Thyroid gland (tissue), 4 donors: ENCODE data around the gene TSHB. TPM values are rescaled to one million over a fixed set of nuclear protein-coding genes. Genes with fewer than 3 reads are reported as not detected.
"Not testable (repeated sequence)": the region's sequence is repeated elsewhere in the genome, so short reads cannot be mapped to it uniquely, and the experiment has no call there.

Experiments used
- DNase-seq, 2 donors: peaks; one replicate each; pipeline ENCODE4 v3.0.0-alpha.2; 2019
- H3K27ac ChIP-seq, 3 donors: fragments of 200-600 bp; sonication (generic); 1 replicate in 2 of 3; 2 replicates in 1 of 3; pipeline ENCODE4 v1.5.1; 2016 to 2019; ENCODE audit warnings: mild to moderate bottlenecking in 1 of 3, moderate library complexity in 1 of 3
- H3K27me3 ChIP-seq: fragments of 200-600 bp; sonication (generic); one replicate; pipeline ENCODE4 v1.5.1; 2019
- H3K36me3 ChIP-seq, 2 donors: fragments of 200-600 bp; sonication (generic); one replicate each; pipeline ENCODE4 v1.5.1; 2016 to 2019
- H3K4me1 ChIP-seq, 2 donors: fragments of 200-600 bp; sonication (generic); one replicate each; pipeline ENCODE4 v1.5.1; 2017 to 2019
- H3K4me3 ChIP-seq, 3 donors: fragments of 200-600 bp; sonication (generic); replicated peaks in 1 of 3; 1 replicate in 2 of 3; 2 replicates in 1 of 3; pipeline ENCODE4 v1.5.1; 2016; ENCODE audit warnings: mild to moderate bottlenecking in 1 of 3
- H3K9me3 ChIP-seq: fragments of 200-600 bp; sonication (generic); one replicate; pipeline ENCODE4 v1.5.1; 2017
- CTCF ChIP-seq, 6 experiments: fragments of 200-600 bp in 3 of 6; fragments of 450-650 bp in 3 of 6; sonication (generic) in 3 of 6; IDR thresholded peaks; one replicate each; pipeline ENCODE4 v1.5.1; 2016 to 2019; ENCODE audit warnings: antibody characterized with exemption in 6 of 6, mild to moderate bottlenecking in 2 of 6, inconsistent platforms in 1 of 6, moderate library complexity in 1 of 6
- POLR2A ChIP-seq, 2 donors: fragments of 450-650 bp; IDR thresholded peaks; one replicate each; pipeline ENCODE4 v1.6.1; 2017; ENCODE audit warnings: antibody characterized with exemption in 2 of 2, mild to moderate bottlenecking in 2 of 2, moderate library complexity in 1 of 2
- WGBS, 2 donors: methylation state at CpG; one replicate each; pipeline ENCODE4 v1.1.5; 2017; 5-methylcytosine and 5-hydroxymethylcytosine counted together
- intact Hi-C: fragments of 100-400 bp; cut with DNase I; formaldehyde crosslinking; loops from one replicate; pipeline ENCODE4 v1.15.1; 2023
- total RNA-seq, 4 donors: library from RNA; depleted of rRNA; stranded (reverse); fragments of >200 nt; gene quantifications; one replicate each; pipeline ENCODE4 v1.2.3, GENCODE V29; 2016

Gene TSHB
- total RNA-seq, 4 donors from 2014 or later: not detected

DNA sequence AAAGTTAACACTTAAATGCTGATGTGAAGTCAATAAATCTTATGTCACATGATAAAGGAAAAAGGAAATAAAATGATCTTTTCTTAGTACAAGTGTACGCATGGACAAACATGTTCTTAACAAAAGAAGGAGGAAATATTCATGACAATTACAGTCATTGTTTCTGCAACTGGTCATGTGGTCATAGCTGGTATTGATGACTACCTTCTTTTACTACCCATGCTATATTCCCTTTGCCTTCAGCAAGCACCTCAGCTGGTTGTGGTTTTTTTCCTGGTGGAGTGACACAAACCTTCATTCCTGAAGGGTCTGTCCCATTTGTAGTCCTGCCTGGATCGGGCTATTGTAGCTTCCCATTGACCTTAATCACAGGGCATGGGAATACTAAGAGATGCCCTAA, 23.4 kb upstream of the TSHB start:
- Histone ChIP-seq H3K36me3 (no peaks in the 10 kb centered on the region), H3K27me3 (no peaks in the 10 kb centered on the region), H3K27ac (no peak overlapping the region), H3K4me1 (no peaks in the 10 kb centered on the region), H3K9me3 (no peaks in the 10 kb centered on the region), H3K4me3 (no peak overlapping the region)
- TF ChIP-seq CTCF (IDR thresholded peaks at IDR 0.05) (no peak), POLR2A (IDR thresholded peaks at IDR 0.05) (no peak)
- no peak for DNase-seq
- intact Hi-C loops: no loop called here
- WGBS, 2 donors: 88 to 92% methylated on average over 2 of the region's 2 CpGs

DNA sequence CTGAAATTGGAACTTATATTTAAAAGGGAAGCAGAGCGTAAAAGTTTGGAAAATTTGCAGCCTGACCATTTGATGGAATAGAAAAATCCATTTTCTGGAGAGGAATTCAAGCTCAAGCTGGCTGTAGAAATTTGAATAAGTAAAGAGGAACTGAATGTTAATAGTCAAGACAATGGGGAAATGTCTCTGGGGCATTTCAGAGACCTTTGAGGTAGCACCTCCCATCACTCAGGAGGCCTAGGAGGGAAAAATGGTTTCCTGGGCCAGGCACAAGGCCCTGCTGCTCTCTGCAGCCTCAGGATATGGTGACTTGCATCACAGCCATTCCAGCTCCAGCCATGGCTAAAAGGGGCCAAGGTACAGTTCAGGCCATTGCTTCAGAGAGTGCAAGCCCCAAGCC, 17.6 kb upstream of the TSHB start:
- Histone ChIP-seq H3K4me3 (no peak overlapping the region), H3K9me3 (no peaks in the 10 kb centered on the region)
- intact Hi-C loops: no loop called here

GRCh38 chr1:115012434-115012833, 17.2 kb upstream of the TSHB start:
- intact Hi-C loops: no loop called here
- WGBS, 2 donors: 81% methylated on average over 1 of the region's 1 CpG; no CpG with 5 or more reads in 1 of the 2 donors
- no peaks in the 10 kb centered on the region for H3K9me3 ChIP-seq
- no peaks in the 10 kb centered on the region for H3K36me3 ChIP-seq
- no peak for TF ChIP-seq CTCF (IDR thresholded peaks at IDR 0.05)
- H3K27me3 ChIP-seq: no peaks in the 10 kb centered on the region
- H3K4me3 ChIP-seq: no peak overlapping the region
- DNase-seq: no peak
- H3K4me1 ChIP-seq: no peaks in the 10 kb centered on the region
- no peak overlapping the region for H3K27ac ChIP-seq

More for the DNA sequence above, 17.6 kb upstream of the TSHB start:
- H3K4me1 ChIP-seq: no peaks in the 10 kb centered on the region
- no peak overlapping the region for H3K27ac ChIP-seq
- TF ChIP-seq CTCF (IDR thresholded peaks at IDR 0.05) (no peak), POLR2A (IDR thresholded peaks at IDR 0.05) (no peak)
- no peak for DNase-seq
- H3K36me3 ChIP-seq: no peaks in the 10 kb centered on the region
- 94% methylated on average over 1 of the region's 1 CpG for WGBS, 2 donors
- no peaks in the 10 kb centered on the region for H3K27me3 ChIP-seq

- WGBS, 2 donors: 94 to 95% methylated on average over 2 of the region's 2 CpGs
Observed at GRCh38 chr1:115013792-115014191, 15.8 kb upstream of the TSHB start.

GRCh38 chr1:115019549-115019948, 10.1 kb upstream of the TSHB start:
- intact Hi-C loops, H3K4me3 ChIP-seq, H3K36me3 ChIP-seq, H3K4me1 ChIP-seq, H3K27ac ChIP-seq, H3K27me3 ChIP-seq, H3K9me3 ChIP-seq, DNase-seq: not testable (repeated sequence)
- 91 to 92% methylated on average over 9 of the region's 9 CpGs for WGBS, 2 donors

More at GRCh38 chr1:115013792-115014191, 15.8 kb upstream of the TSHB start:
- no peak for DNase-seq
- H3K27ac ChIP-seq: no peak overlapping the region
- no peaks in the 10 kb centered on the region for H3K27me3 ChIP-seq
- no peaks in the 10 kb centered on the region for H3K36me3 ChIP-seq
- TF ChIP-seq CTCF (IDR thresholded peaks at IDR 0.05) (no peak), POLR2A (IDR thresholded peaks at IDR 0.05) (no peak)
- H3K4me1 ChIP-seq: no peaks in the 10 kb centered on the region
- intact Hi-C loops: no loop called here
- H3K9me3 ChIP-seq: no peaks in the 10 kb centered on the region
- no peak overlapping the region for H3K4me3 ChIP-seq

- H3K27ac ChIP-seq: no peak overlapping the region
- no peak for DNase-seq
- intact Hi-C loops: no loop called here
- H3K9me3 ChIP-seq: no peaks in the 10 kb centered on the region
- 75 to 76% methylated on average over 1 of the region's 1 CpG for WGBS, 2 donors
- no peaks in the 10 kb centered on the region for H3K36me3 ChIP-seq
- no peak overlapping the region for H3K4me3 ChIP-seq
- H3K4me1 ChIP-seq: no peaks in the 10 kb centered on the region
- TF ChIP-seq CTCF (IDR thresholded peaks at IDR 0.05): no peak
- no peak for TF ChIP-seq POLR2A (IDR thresholded peaks at IDR 0.05)
- no peaks in the 10 kb centered on the region for H3K27me3 ChIP-seq
Observed at GRCh38 chr1:115021145-115021544, 8.5 kb upstream of the TSHB start.
